Prostate gland (tissue), 2 donors: Measurements from ENCODE around the gene CBLL2.

Experiments used
- CTCF ChIP-seq, 4 experiments: fragments of 200-600 bp in 2 of 4; fragments of 450-650 bp in 2 of 4; sonication (generic) in 2 of 4; IDR thresholded peaks; 1 replicate in 3 of 4; 2 replicates in 1 of 4; pipeline ENCODE4 v1.5.1; 2016 to 2019; ENCODE audit warnings: antibody characterized with exemption in 4 of 4, mild to moderate bottlenecking in 2 of 4, moderate library complexity in 2 of 4
- POLR2A ChIP-seq: fragments of 450-650 bp; IDR thresholded peaks from one replicate; pipeline ENCODE4 v1.6.1; 2016; ENCODE audit warnings: antibody characterized with exemption, mild to moderate bottlenecking
- POLR2AphosphoS5 ChIP-seq: sonication (generic); formaldehyde crosslinking; IDR thresholded peaks from one replicate; pipeline ENCODE4 v1.6.1; 2017; ENCODE audit warnings: antibody characterized with exemption

GRCh38 chrX:22314692-22315091, 42.0 kb downstream of the CBLL2 start:
- no peak for TF ChIP-seq CTCF (IDR thresholded peaks at IDR 0.05)
- no peak for TF ChIP-seq POLR2AphosphoS5
- no peak for TF ChIP-seq POLR2A
